ENCODE results near the gene AXL.
A peak's percentile ranks its signal among the peaks of the same experiment; 100 is the strongest.

AXL gene

GRCh38 chr19:41310033-41310831, 91.2 kb downstream of the AXL start, which contains the start of gene CCDC97:
TSS of gene CCDC97 (plus strand) at chr19:41310172. CDS start at chr19:41310311, 139 bp downstream.
- Histone ChIP-seq H3K9me3 (ENCODE audit: insufficient read depth, low read length) (no peaks in the 10 kb centered on the region), H3K36me3 (replicated peaks; ENCODE audit: low read depth, low read length) (peaks cover 36% of the 10 kb centered on the region), H3K79me2 (ENCODE audit: low read length) (peaks cover 33% of the 10 kb centered on the region), H3K27ac (ENCODE audit: low read length) (peak within 1 kb of the TSS; percentile 84), H3K27me3 (ENCODE audit: low read depth, low read length) (no peaks in the 10 kb centered on the region), H3K4me2 (ENCODE audit: low read length) (peak within 1 kb of the TSS; percentile 90), H4K20me1 (ENCODE audit: insufficient read depth, low read length) (no peaks in the 10 kb centered on the region), H2AFZ (ENCODE audit: low read depth, low read length) (peak within 1 kb of the TSS; percentile 90), H3K9ac (ENCODE audit: low read length) (peak within 1 kb of the TSS; percentile 84), H3K4me3 (ENCODE audit: low read length) (peak within 1 kb of the TSS; percentile 92), H3K4me1 (ENCODE audit: low read length) (peaks cover 28% of the 10 kb centered on the region)
- TF ChIP-seq CTCF (IDR thresholded peaks at IDR 0.05; ENCODE audit: low read depth, low read length) (no peak), EZH2phosphoT487 (IDR thresholded peaks at IDR 0.05; ENCODE audit: low read depth) (no peak)

GRCh38 chr19:41311072-41311471, 92.0 kb downstream of the AXL start:
- Histone ChIP-seq H3K4me1 (ENCODE audit: low read length) (peaks cover 28% of the 10 kb centered on the region), H2AFZ (ENCODE audit: low read depth, low read length) (no peak overlapping the region), H3K4me2 (ENCODE audit: low read length) (peak overlapping the region; percentile 90), H3K4me3 (ENCODE audit: low read length) (peak overlapping the region; percentile 92), H3K9me3 (ENCODE audit: insufficient read depth, low read length) (no peaks in the 10 kb centered on the region), H3K27ac (ENCODE audit: low read length) (no peak overlapping the region), H3K9ac (ENCODE audit: low read length) (peak overlapping the region; percentile 84), H3K79me2 (ENCODE audit: low read length) (peaks cover 33% of the 10 kb centered on the region), H3K27me3 (ENCODE audit: low read depth, low read length) (no peaks in the 10 kb centered on the region), H3K36me3 (replicated peaks; ENCODE audit: low read depth, low read length) (peaks cover 29% of the 10 kb centered on the region), H4K20me1 (ENCODE audit: insufficient read depth, low read length) (no peaks in the 10 kb centered on the region)
- TF ChIP-seq CTCF (IDR thresholded peaks at IDR 0.05; ENCODE audit: low read depth, low read length) (no peak), EZH2phosphoT487 (IDR thresholded peaks at IDR 0.05; ENCODE audit: low read depth) (no peak)

Measured in OCI-LY3 (cell line).